Measurements from ENCODE around the gene XCL2.

The XCL2 gene

GRCh38 chr1:168531615-168532345, 12.0 kb downstream of the XCL2 start:
- Histone ChIP-seq H3K27me3 (ENCODE audit: control insufficient read depth, insufficient read depth, low read length) (peaks cover 2% of the 10 kb centered on the region), H3K9me3 (replicated peaks; ENCODE audit: low read length) (no peaks in the 10 kb centered on the region), H3K4me2 (ENCODE audit: low read length) (no peak overlapping the region), H3K36me3 (ENCODE audit: insufficient read depth, low read length) (no peaks in the 10 kb centered on the region), H3K4me1 (ENCODE audit: control insufficient read depth, insufficient read depth, low read length) (no peaks in the 10 kb centered on the region), H3K9ac (ENCODE audit: low read depth, low read length) (no peak overlapping the region), H3K4me3 (ENCODE audit: low read length) (no peak overlapping the region)

GRCh38 chr1:168529518-168529917, 14.3 kb downstream of the XCL2 start:
- H3K4me2 ChIP-seq (ENCODE audit: low read length): no peak overlapping the region
- H3K27me3 ChIP-seq (ENCODE audit: control insufficient read depth, insufficient read depth, low read length): no peaks in the 10 kb centered on the region
- H3K36me3 ChIP-seq (ENCODE audit: insufficient read depth, low read length): no peaks in the 10 kb centered on the region
- H3K9me3 ChIP-seq (replicated peaks; ENCODE audit: low read length): no peaks in the 10 kb centered on the region
- H3K9ac ChIP-seq (ENCODE audit: low read depth, low read length): no peak overlapping the region
- no peak overlapping the region for H3K4me3 ChIP-seq (ENCODE audit: low read length)
- no peaks in the 10 kb centered on the region for H3K4me1 ChIP-seq (ENCODE audit: control insufficient read depth, insufficient read depth, low read length)

- no peaks in the 10 kb centered on the region for H3K36me3 ChIP-seq (ENCODE audit: insufficient read depth, low read length)
- peaks cover 5% of the 10 kb centered on the region for H3K27me3 ChIP-seq (ENCODE audit: control insufficient read depth, insufficient read depth, low read length)
- no peaks in the 10 kb centered on the region for H3K9me3 ChIP-seq (replicated peaks; ENCODE audit: low read length)
- H3K9ac ChIP-seq (ENCODE audit: low read depth, low read length): no peak overlapping the region
- no peak overlapping the region for H3K4me2 ChIP-seq (ENCODE audit: low read length)
- no peaks in the 10 kb centered on the region for H3K4me1 ChIP-seq (ENCODE audit: control insufficient read depth, insufficient read depth, low read length)
- H3K4me3 ChIP-seq (ENCODE audit: low read length): no peak overlapping the region
Observed at GRCh38 chr1:168521401-168522000, 22.3 kb downstream of the XCL2 start.

- H3K4me2 ChIP-seq (ENCODE audit: low read length): no peak overlapping the region
- no peak overlapping the region for H3K9ac ChIP-seq (ENCODE audit: low read depth, low read length)
- no peak overlapping the region for H3K4me3 ChIP-seq (ENCODE audit: low read length)
- H3K36me3 ChIP-seq (ENCODE audit: insufficient read depth, low read length): no peaks in the 10 kb centered on the region
- no peaks in the 10 kb centered on the region for H3K9me3 ChIP-seq (replicated peaks; ENCODE audit: low read length)
- H3K4me1 ChIP-seq (ENCODE audit: control insufficient read depth, insufficient read depth, low read length): no peaks in the 10 kb centered on the region
- peaks cover 5% of the 10 kb centered on the region for H3K27me3 ChIP-seq (ENCODE audit: control insufficient read depth, insufficient read depth, low read length)
Observed at GRCh38 chr1:168520832-168521231, 23.0 kb downstream of the XCL2 start.

- Histone ChIP-seq H3K4me1 (ENCODE audit: control insufficient read depth, insufficient read depth, low read length) (no peaks in the 10 kb centered on the region), H3K36me3 (ENCODE audit: insufficient read depth, low read length) (no peaks in the 10 kb centered on the region)
Observed at GRCh38 chr1:168520052-168520751, 23.6 kb downstream of the XCL2 start.

GRCh38 chr1:168518813-168519212, 25.0 kb downstream of the XCL2 start:
- no peak overlapping the region for H3K9ac ChIP-seq (ENCODE audit: low read depth, low read length)
- H3K36me3 ChIP-seq (ENCODE audit: insufficient read depth, low read length): no peaks in the 10 kb centered on the region
- H3K9me3 ChIP-seq (replicated peaks; ENCODE audit: low read length): no peaks in the 10 kb centered on the region
- H3K4me1 ChIP-seq (ENCODE audit: control insufficient read depth, insufficient read depth, low read length): no peaks in the 10 kb centered on the region
- no peak overlapping the region for H3K4me3 ChIP-seq (ENCODE audit: low read length)
- peaks cover 13% of the 10 kb centered on the region for H3K27me3 ChIP-seq (ENCODE audit: control insufficient read depth, insufficient read depth, low read length)
- H3K4me2 ChIP-seq (ENCODE audit: low read length): no peak overlapping the region

More at GRCh38 chr1:168520052-168520751, 23.6 kb downstream of the XCL2 start:
- H3K9me3 ChIP-seq (replicated peaks; ENCODE audit: low read length): no peaks in the 10 kb centered on the region
- H3K4me3 ChIP-seq (ENCODE audit: low read length): no peak overlapping the region
- peaks cover 10% of the 10 kb centered on the region for H3K27me3 ChIP-seq (ENCODE audit: control insufficient read depth, insufficient read depth, low read length)
- H3K4me2 ChIP-seq (ENCODE audit: low read length): no peak overlapping the region
- no peak overlapping the region for H3K9ac ChIP-seq (ENCODE audit: low read depth, low read length)

GRCh38 chr1:168518201-168518689, 25.6 kb downstream of the XCL2 start:
- H3K36me3 ChIP-seq (ENCODE audit: insufficient read depth, low read length): no peaks in the 10 kb centered on the region
- peaks cover 13% of the 10 kb centered on the region for H3K27me3 ChIP-seq (ENCODE audit: control insufficient read depth, insufficient read depth, low read length)
- H3K4me3 ChIP-seq (ENCODE audit: low read length): no peak overlapping the region
- no peaks in the 10 kb centered on the region for H3K4me1 ChIP-seq (ENCODE audit: control insufficient read depth, insufficient read depth, low read length)
- H3K9me3 ChIP-seq (replicated peaks; ENCODE audit: low read length): no peaks in the 10 kb centered on the region
- H3K4me2 ChIP-seq (ENCODE audit: low read length): no peak overlapping the region
- H3K9ac ChIP-seq (ENCODE audit: low read depth, low read length): no peak overlapping the region

GRCh38 chr1:168514455-168514854, 29.3 kb downstream of the XCL2 start:
- Histone ChIP-seq H3K4me2 (ENCODE audit: low read length) (no peak overlapping the region), H3K27me3 (ENCODE audit: control insufficient read depth, insufficient read depth, low read length) (peaks cover 8% of the 10 kb centered on the region), H3K4me3 (ENCODE audit: low read length) (no peak overlapping the region), H3K4me1 (ENCODE audit: control insufficient read depth, insufficient read depth, low read length) (no peaks in the 10 kb centered on the region), H3K36me3 (ENCODE audit: insufficient read depth, low read length) (no peaks in the 10 kb centered on the region), H3K9me3 (replicated peaks; ENCODE audit: low read length) (no peaks in the 10 kb centered on the region), H3K9ac (ENCODE audit: low read depth, low read length) (no peak overlapping the region)

- H3K9me3 ChIP-seq (replicated peaks; ENCODE audit: low read length): no peaks in the 10 kb centered on the region
- no peaks in the 10 kb centered on the region for H3K4me1 ChIP-seq (ENCODE audit: control insufficient read depth, insufficient read depth, low read length)
Observed at GRCh38 chr1:168513656-168514404, 30.0 kb downstream of the XCL2 start.

GRCh38 chr1:168512864-168513595, 30.8 kb downstream of the XCL2 start:
- Histone ChIP-seq H3K36me3 (ENCODE audit: insufficient read depth, low read length) (no peaks in the 10 kb centered on the region), H3K9me3 (replicated peaks; ENCODE audit: low read length) (no peaks in the 10 kb centered on the region), H3K9ac (ENCODE audit: low read depth, low read length) (no peak overlapping the region), H3K4me2 (ENCODE audit: low read length) (no peak overlapping the region), H3K27me3 (ENCODE audit: control insufficient read depth, insufficient read depth, low read length) (peaks cover 8% of the 10 kb centered on the region), H3K4me1 (ENCODE audit: control insufficient read depth, insufficient read depth, low read length) (no peaks in the 10 kb centered on the region), H3K4me3 (ENCODE audit: low read length) (no peak overlapping the region)

More at GRCh38 chr1:168513656-168514404, 30.0 kb downstream of the XCL2 start:
- Histone ChIP-seq H3K27me3 (ENCODE audit: control insufficient read depth, insufficient read depth, low read length) (peaks cover 8% of the 10 kb centered on the region), H3K4me2 (ENCODE audit: low read length) (no peak overlapping the region), H3K4me3 (ENCODE audit: low read length) (no peak overlapping the region), H3K36me3 (ENCODE audit: insufficient read depth, low read length) (no peaks in the 10 kb centered on the region), H3K9ac (ENCODE audit: low read depth, low read length) (no peak overlapping the region)
